ENCODE measurements around the gene ZDHHC8.

The ZDHHC8 gene

DNA sequence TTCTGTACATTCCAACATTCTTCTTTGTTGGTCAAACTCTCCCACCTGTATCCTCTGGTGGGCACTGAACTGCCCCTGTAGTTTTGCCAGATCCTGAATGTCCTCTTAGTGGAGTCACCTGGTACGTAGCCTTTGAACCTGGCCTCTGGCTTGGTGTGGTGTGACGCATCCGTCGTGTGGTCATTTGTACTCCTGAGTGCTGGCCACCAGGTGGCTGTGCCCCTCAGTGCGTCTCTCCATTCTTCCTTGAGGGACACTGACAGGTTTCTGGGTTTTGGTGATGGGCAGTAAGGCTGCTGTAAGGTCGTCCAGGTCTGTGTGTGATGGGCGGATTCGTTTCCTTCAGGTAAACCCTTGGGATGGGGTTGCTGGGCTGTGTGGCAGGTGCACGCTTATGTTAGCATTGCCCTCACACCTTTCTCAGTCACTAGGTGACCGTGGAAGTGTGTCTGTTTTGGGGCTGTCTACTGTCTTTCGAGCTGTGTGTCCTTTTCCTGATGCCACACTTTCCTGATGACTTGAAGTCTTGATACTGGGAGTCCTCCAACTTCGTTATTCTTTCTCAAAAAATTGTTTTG is 29.3 kb upstream of the ZDHHC8 start:
- peaks cover 93% of the 10 kb centered on the region for H3K36me3 ChIP-seq (ENCODE audit: insufficient read depth, low read depth, low read length)
- no peak overlapping the region for H3K27ac ChIP-seq (ENCODE audit: low read length)
- H3K4me3 ChIP-seq (ENCODE audit: low read length), result no peak overlapping the region
- H3K9ac ChIP-seq (ENCODE audit: low read depth, low read length), result no peak overlapping the region
- H3K27me3 ChIP-seq (ENCODE audit: insufficient read depth, low read length), result no peaks in the 10 kb centered on the region
- peaks cover 4% of the 10 kb centered on the region; the same call in 1 of the 2 replicates for H3K4me1 ChIP-seq (ENCODE audit: insufficient read depth, low read length)
- no peaks in the 10 kb centered on the region for H3K9me3 ChIP-seq (ENCODE audit: insufficient read depth, low read depth, low read length)

DNA sequence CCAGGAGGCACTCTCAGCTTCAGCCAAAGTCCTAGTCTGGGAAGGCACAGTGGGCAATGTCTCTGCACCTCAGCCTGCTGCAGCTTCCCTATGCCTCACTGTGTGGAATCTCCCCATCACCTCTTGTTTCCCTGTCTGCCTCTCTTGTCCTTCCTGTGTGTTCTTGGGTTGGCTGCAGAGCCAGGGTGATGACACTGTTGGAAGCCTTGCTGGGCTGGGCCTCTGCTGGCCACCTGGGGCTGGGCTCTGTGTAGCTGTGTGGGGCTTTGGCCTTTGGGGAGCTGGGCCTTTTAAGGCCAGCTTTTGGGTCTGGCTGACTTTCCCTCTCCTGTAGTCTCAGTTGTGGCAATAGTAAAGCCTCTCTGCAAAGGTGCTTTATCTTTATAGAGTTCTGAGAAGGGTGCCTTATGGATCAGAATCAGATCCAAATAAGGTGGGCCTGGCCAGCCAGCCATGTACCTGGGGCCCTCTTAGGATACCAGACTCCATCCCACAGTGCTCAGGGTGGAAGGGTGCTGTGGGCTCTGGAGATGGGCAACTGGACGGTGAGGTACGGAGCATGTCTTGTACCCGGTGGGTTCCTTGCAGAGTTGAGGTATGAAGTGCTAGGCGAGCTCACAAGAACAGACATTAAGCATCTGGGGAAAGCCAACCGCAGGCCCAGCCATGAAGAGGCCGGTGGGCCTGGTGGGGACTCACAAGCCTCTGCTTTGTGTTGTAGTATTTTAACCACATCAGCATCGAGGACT is 26.0 kb upstream of the ZDHHC8 start:
- no peaks in the 10 kb centered on the region for H3K9me3 ChIP-seq (ENCODE audit: insufficient read depth, low read depth, low read length)
- H3K9ac ChIP-seq (ENCODE audit: low read depth, low read length), result no peak overlapping the region
- H3K27me3 ChIP-seq (ENCODE audit: insufficient read depth, low read length), result no peaks in the 10 kb centered on the region
- H3K4me3 ChIP-seq (ENCODE audit: low read length), result no peak overlapping the region
- peaks cover 2% of the 10 kb centered on the region; the same call in 1 of the 2 replicates for H3K4me1 ChIP-seq (ENCODE audit: insufficient read depth, low read length)
- peaks cover 95% of the 10 kb centered on the region for H3K36me3 ChIP-seq (ENCODE audit: insufficient read depth, low read depth, low read length)
- H3K27ac ChIP-seq (ENCODE audit: low read length), result no peak overlapping the region

DNA sequence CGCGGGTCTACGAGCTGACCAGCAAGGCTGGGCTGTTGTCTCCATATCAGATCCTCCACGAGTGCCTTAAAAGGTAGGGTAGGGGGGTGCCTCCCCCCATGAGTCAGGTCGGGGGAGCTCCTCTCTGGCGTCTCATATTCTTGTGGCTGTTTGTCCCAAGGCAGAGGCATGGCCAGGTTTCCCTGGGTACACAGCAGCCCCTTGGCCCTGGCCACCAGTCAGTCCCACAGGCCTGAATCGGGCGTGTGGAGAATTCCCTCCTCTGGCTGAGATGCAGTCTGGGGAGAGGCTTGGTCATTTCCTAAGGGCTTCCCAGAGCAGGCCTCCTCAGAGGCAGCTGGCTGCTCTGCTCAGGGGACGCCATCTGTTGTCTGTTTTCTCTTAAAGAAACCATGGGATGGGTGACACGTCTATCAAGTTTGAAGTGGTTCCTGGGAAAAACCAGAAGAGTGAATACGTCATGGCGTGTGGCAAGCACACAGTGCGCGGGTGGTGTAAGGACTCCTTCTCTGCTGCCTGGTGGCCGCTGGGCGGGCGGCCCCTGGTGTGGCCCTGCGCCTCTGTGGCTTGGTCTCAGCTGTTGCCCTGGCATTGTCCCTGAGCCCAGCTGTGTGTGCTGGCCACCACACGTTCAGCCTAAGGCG is 25.3 kb upstream of the ZDHHC8 start:
- no peak overlapping the region for H3K9ac ChIP-seq (ENCODE audit: low read depth, low read length)

DNA sequence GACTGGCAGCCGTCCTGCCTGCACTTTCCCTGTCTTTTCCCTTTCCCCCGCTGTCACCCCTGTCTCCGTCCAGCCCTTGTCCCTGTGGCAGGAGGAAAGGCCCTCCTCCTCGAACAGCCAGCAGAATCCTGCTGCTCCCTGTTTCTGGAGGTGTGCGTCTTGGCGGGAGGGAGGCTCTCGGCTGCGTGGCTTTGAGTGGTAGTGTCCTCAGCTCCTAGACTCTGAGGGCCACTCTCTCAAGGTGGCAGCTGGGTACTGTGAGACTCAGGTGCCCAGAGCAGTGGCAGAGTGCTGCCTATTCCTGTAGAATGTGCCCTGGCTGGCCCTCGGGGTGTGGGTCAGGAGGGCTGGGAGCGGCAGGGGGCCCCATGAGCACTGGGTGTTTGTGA is 24.8 kb upstream of the ZDHHC8 start:
- H3K36me3 ChIP-seq (ENCODE audit: insufficient read depth, low read depth, low read length), result peaks cover 97% of the 10 kb centered on the region
- no peak overlapping the region for H3K9ac ChIP-seq (ENCODE audit: low read depth, low read length)
- no peaks in the 10 kb centered on the region for H3K27me3 ChIP-seq (ENCODE audit: insufficient read depth, low read length)
- no peak overlapping the region for H3K27ac ChIP-seq (ENCODE audit: low read length)
- H3K9me3 ChIP-seq (ENCODE audit: insufficient read depth, low read depth, low read length), result no peaks in the 10 kb centered on the region
- H3K4me1 ChIP-seq (ENCODE audit: insufficient read depth, low read length), result no peaks in the 10 kb centered on the region
- H3K4me3 ChIP-seq (ENCODE audit: low read length), result no peak overlapping the region

More for the DNA sequence above, 25.3 kb upstream of the ZDHHC8 start:
- H3K4me1 ChIP-seq (ENCODE audit: insufficient read depth, low read length), result no peaks in the 10 kb centered on the region
- H3K27ac ChIP-seq (ENCODE audit: low read length), result no peak overlapping the region
- H3K27me3 ChIP-seq (ENCODE audit: insufficient read depth, low read length), result no peaks in the 10 kb centered on the region
- H3K9me3 ChIP-seq (ENCODE audit: insufficient read depth, low read depth, low read length), result no peaks in the 10 kb centered on the region
- H3K4me3 ChIP-seq (ENCODE audit: low read length), result no peak overlapping the region
- H3K36me3 ChIP-seq (ENCODE audit: insufficient read depth, low read depth, low read length), result peaks cover 96% of the 10 kb centered on the region

DNA sequence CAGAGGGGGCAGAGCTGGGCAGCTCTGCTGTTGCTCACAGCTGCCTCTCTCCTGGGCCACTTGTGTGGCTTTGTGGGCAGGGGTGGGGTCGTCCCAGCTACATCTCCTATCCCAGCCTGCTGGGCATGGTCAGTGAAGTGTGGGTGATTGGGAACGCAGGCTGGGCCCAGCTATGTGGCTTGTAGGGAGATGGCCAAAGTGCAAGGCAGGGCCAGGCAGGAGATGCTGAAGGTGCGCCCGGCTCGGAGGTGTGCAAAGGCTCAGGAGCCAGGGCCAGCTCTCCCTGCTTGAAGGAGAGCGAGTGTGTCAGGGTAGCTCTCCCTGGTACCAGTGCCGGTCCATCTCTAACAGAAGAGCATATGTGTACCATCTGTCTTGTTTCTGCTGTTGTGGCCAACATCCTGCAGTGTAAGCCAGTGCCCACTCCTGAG is 24.1 kb upstream of the ZDHHC8 start:
- H3K27me3 ChIP-seq (ENCODE audit: insufficient read depth, low read length), result no peaks in the 10 kb centered on the region
- no peak overlapping the region for H3K4me3 ChIP-seq (ENCODE audit: low read length)
- no peak overlapping the region for H3K9ac ChIP-seq (ENCODE audit: low read depth, low read length)
- H3K9me3 ChIP-seq (ENCODE audit: insufficient read depth, low read depth, low read length), result no peaks in the 10 kb centered on the region
- H3K36me3 ChIP-seq (ENCODE audit: insufficient read depth, low read depth, low read length), result peaks cover 97% of the 10 kb centered on the region
- no peaks in the 10 kb centered on the region for H3K4me1 ChIP-seq (ENCODE audit: insufficient read depth, low read length)
- H3K27ac ChIP-seq (ENCODE audit: low read length), result no peak overlapping the region

DNA sequence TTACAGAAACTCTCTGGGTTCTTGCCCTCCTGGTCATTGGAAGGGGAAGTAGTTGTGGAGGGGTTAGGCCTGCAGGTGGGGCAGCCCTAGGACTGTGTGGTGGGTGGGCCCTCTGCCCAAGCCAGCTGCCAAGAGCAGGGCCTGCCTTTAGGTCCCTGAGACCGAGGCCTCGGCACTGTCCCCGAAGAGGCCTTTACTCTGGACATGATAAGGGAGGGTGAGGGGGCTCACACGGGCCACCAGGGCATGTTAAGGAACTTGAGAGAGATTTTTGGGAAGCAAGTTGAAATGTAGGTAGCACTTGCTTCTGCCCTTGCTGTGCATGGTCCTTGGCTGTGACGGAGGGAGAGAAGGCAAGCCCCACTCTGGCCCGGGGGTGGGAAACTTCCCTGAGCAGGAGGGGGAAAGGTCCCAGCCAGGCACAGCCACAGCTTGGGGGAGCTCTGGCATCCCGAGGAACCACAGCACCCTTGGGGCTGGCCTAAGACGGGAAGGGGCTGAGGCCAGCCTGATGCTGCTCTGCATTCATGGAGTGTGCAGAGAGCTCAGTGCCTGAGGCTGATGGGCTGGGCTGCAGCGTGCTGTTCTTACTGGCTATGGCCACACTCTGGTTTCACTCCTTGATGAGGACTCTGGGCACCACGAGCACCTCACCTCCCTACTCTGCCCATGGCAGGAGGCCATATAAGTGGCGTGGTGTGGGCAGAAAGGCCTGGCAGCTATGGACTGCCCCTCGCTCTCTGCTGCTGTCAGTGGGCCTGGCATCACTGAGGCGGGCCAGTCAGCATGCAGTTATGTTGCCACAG is 23.4 kb upstream of the ZDHHC8 start:
- no peak overlapping the region for H3K27ac ChIP-seq (ENCODE audit: low read length)
- no peaks in the 10 kb centered on the region for H3K9me3 ChIP-seq (ENCODE audit: insufficient read depth, low read depth, low read length)
- no peaks in the 10 kb centered on the region for H3K27me3 ChIP-seq (ENCODE audit: insufficient read depth, low read length)
- H3K4me1 ChIP-seq (ENCODE audit: insufficient read depth, low read length), result no peaks in the 10 kb centered on the region
- no peak overlapping the region for H3K9ac ChIP-seq (ENCODE audit: low read depth, low read length)
- H3K4me3 ChIP-seq (ENCODE audit: low read length), result no peak overlapping the region
- H3K36me3 ChIP-seq (ENCODE audit: insufficient read depth, low read depth, low read length), result peaks cover 97% of the 10 kb centered on the region

DNA sequence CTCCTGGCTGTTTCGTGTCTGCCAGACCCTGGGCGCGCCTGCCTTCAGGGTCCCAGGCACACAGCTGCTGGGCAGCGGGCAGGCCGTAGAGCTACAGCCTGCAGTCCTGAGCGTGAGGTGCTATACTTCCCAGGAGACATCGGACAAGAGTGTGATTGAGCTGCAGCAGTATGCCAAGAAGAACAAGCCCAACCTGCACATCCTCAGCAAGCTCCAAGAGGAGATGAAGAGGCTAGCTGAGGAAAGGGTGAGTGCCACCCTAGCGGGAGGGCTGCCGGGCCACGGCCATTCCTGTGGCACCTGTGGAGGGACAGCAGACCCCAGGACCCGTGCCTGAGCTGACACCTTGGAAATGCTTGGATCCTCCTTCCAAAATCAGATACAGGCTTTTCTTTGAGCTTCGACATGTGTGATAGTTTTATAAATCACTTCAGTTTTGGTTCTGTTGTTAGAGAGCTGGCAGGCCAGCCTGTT is 22.8 kb upstream of the ZDHHC8 start:
- H3K9me3 ChIP-seq (ENCODE audit: insufficient read depth, low read depth, low read length), result no peaks in the 10 kb centered on the region
- H3K27me3 ChIP-seq (ENCODE audit: insufficient read depth, low read length), result no peaks in the 10 kb centered on the region
- H3K4me1 ChIP-seq (ENCODE audit: insufficient read depth, low read length), result no peaks in the 10 kb centered on the region
- H3K27ac ChIP-seq (ENCODE audit: low read length), result no peak overlapping the region
- no peak overlapping the region for H3K4me3 ChIP-seq (ENCODE audit: low read length)
- peaks cover 91% of the 10 kb centered on the region for H3K36me3 ChIP-seq (ENCODE audit: insufficient read depth, low read depth, low read length)
- H3K9ac ChIP-seq (ENCODE audit: low read depth, low read length), result no peak overlapping the region

DNA sequence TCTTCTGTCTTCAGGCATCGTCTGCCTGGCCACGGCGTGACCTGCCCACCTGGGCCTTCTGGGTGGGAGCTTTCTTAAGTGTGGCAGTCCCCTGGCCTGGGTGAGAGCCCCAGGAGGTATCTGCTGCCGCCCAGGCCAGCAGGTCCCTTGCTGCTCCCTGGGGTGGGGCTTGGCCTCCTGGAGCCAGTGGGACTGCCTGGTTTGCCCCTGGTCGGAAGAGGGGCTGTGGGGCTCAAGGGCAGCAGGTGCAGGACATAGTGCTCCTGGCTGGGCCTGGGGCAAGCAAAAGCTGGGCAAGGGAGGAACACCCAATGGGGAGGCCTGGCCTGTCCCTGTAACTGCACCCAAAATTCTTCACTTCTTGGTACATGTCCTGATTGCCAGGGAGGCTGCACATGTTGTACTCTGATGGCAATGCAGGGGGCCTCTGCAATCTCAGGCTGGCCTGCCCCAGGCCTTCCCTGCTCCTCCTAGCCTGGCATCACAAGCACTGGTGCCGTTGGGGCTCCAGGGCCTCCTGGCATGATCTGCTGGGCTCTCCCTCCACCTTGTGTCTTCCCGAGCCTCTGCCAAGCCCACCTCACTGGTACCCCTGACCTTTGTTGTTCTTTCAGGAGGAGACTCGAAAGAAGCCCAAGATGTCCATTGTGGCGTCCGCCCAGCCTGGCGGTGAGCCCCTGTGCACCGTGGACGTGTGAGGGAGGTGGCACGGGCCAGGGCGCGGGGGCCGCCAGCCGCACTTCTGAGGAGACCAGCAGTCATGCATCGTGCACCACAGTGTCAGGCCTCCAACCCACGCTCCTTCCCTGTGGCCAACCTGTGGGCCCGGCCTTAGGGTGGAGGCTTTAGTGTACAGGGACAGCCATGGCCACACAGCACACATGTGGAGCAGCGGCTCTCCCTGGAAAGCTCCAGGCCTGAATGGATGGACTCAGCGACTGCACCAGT is 21.9 kb upstream of the ZDHHC8 start:
- Histone ChIP-seq H3K4me1 (ENCODE audit: insufficient read depth, low read length) (no peaks in the 10 kb centered on the region), H3K36me3 (ENCODE audit: insufficient read depth, low read depth, low read length) (peaks cover 94% of the 10 kb centered on the region), H3K27ac (ENCODE audit: low read length) (no peak overlapping the region)

DNA sequence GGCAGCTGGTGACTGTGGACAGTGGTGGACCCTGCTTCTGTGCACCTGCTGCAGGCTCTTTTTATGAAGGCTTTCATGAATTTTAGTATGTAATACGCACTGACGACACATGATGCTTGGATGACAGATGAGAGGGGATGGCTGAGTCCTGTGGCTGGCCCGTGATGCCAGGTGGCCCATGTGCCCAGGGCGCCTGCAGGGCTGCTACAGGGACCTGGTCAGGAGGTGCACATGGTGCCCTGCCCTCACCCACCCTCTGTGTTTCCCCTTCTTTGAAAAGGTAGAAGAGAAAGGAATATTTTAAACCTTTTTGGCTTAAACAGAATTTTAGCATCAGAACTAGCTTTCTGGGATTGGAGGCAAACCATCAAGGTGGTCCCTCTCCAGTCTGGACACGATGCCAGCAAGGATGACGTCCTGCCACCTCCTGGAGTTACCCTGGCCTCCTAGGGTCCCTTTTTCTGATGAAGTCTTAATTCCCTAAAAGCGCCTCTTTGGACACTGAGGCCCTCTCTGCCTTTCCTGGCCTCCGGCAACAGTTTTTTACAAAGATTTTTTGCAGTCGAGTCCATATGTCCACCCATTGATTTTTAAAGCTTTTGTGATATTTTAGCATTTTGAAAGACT is 21.1 kb upstream of the ZDHHC8 start:
- H3K36me3 ChIP-seq (ENCODE audit: insufficient read depth, low read depth, low read length), result peaks cover 92% of the 10 kb centered on the region

More for the DNA sequence above, 21.9 kb upstream of the ZDHHC8 start:
- no peak overlapping the region for H3K9ac ChIP-seq (ENCODE audit: low read depth, low read length)
- no peak overlapping the region for H3K4me3 ChIP-seq (ENCODE audit: low read length)
- no peaks in the 10 kb centered on the region for H3K27me3 ChIP-seq (ENCODE audit: insufficient read depth, low read length)
- no peaks in the 10 kb centered on the region for H3K9me3 ChIP-seq (ENCODE audit: insufficient read depth, low read depth, low read length)

DNA sequence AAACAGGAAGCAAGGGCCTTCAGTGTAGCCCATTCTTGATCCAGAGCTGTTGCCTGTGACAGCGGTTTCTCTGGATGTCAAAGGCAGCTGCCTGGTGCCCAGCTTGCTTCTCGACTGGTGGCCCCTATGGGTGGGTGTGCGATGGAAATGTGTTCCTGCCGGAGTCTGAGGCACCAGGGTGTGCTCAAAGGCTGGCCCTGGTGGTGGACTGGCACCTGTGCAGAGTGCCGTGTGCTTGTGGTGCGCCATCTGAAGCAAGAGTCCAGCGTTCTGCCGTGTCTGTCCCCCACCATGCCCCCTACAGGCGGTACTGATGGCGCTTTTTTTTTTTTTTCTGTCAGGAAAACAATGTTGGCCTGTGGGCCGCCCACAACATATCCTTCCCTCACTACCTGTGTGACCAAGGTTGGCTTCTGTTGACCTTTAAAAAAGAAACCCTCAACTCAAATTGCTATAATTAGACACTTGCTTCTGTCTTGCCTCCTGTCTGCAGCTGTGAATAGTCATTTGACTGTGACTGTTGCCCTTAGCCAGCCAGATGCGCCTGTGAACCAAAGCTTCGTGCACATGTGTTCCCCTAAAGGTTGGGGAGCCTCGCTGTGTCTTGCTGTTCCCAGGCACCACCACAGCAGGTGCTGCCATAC is 20.4 kb upstream of the ZDHHC8 start:
- Histone ChIP-seq H3K36me3 (ENCODE audit: insufficient read depth, low read depth, low read length) (peaks cover 92% of the 10 kb centered on the region), H3K27me3 (ENCODE audit: insufficient read depth, low read length) (no peaks in the 10 kb centered on the region), H3K9ac (ENCODE audit: low read depth, low read length) (no peak overlapping the region), H3K4me3 (ENCODE audit: low read length) (no peak overlapping the region), H3K4me1 (ENCODE audit: insufficient read depth, low read length) (no peaks in the 10 kb centered on the region), H3K9me3 (ENCODE audit: insufficient read depth, low read depth, low read length) (no peaks in the 10 kb centered on the region), H3K27ac (ENCODE audit: low read length) (no peak overlapping the region)

More for the DNA sequence above, 21.1 kb upstream of the ZDHHC8 start:
- Histone ChIP-seq H3K9me3 (ENCODE audit: insufficient read depth, low read depth, low read length) (no peaks in the 10 kb centered on the region), H3K27ac (ENCODE audit: low read length) (no peak overlapping the region), H3K9ac (ENCODE audit: low read depth, low read length) (no peak overlapping the region), H3K4me3 (ENCODE audit: low read length) (no peak overlapping the region), H3K4me1 (ENCODE audit: insufficient read depth, low read length) (no peaks in the 10 kb centered on the region), H3K27me3 (ENCODE audit: insufficient read depth, low read length) (no peaks in the 10 kb centered on the region)
